ENCODE results near the gene RDX.

The RDX gene

DNA sequence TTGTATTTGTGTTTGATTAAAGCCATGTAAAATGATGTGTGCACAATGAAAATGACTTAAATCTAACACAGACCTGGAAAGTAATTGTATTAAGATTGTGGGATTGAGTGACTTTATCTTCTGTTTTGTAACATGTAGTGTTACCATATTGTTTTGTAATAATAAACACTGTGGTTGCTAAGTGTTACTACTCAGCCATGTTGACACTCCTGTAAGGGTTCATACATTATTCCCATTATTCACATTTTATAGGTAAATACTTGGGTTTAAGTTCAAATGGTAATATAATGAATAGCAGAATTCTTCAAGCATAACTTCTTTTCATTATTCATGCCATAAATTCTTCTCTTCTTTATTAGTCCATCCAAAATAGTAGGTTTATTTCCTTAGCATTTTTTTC, 134.2 kb downstream of the RDX start:
- TF ChIP-seq, protein P1, sequence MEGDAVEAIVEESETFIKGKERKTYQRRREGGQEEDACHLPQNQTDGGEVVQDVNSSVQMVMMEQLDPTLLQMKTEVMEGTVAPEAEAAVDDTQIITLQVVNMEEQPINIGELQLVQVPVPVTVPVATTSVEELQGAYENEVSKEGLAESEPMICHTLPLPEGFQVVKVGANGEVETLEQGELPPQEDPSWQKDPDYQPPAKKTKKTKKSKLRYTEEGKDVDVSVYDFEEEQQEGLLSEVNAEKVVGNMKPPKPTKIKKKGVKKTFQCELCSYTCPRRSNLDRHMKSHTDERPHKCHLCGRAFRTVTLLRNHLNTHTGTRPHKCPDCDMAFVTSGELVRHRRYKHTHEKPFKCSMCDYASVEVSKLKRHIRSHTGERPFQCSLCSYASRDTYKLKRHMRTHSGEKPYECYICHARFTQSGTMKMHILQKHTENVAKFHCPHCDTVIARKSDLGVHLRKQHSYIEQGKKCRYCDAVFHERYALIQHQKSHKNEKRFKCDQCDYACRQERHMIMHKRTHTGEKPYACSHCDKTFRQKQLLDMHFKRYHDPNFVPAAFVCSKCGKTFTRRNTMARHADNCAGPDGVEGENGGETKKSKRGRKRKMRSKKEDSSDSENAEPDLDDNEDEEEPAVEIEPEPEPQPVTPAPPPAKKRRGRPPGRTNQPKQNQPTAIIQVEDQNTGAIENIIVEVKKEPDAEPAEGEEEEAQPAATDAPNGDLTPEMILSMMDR (IDR thresholded peaks at IDR 0.05), result no peak

DNA sequence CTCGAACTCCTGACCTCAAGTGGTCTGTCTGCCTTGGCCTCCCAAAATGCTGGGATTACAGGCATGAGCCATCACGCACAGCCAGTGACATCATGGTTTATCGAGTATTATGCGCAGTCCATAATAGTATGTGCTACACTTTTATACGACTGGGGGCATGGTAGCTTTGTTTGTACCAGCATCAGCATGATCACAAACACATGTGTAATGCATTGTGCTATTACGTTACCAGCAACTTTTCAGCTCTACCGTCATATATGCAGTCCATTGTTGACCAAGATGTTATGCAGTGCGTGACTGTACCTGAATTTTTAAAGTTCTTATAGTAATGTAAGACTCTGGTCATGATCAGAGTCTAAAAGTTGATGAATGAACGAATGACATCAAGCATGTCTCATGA, 135.4 kb downstream of the RDX start:
- TF ChIP-seq, protein P1 (IDR thresholded peaks at IDR 0.05), result no peak

DNA sequence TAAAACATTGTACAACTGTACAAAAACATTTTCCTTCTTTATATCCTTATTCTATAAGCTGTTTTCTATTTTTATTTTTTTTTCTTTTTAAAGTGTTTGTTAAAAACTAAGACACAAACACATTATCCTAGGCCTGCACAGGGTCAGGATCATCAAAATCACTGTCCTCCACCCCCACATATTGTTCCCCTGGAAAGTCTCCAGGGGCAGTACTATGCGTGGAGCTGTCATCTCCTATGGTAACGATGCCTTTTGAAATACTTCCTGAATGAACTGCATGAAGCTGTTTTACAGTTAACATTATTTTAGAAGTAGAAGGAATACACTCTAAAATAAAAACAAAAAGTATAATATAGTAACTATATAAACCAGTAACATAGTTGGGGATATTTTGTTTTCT, 136.0 kb downstream of the RDX start:
- TF ChIP-seq, protein P1 (IDR thresholded peaks at IDR 0.05), result no peak

GRCh38 chr11:110160016-110160415, 136.4 kb downstream of the RDX start:
- TF ChIP-seq, protein P1 (IDR thresholded peaks at IDR 0.05), result no peak

- TF ChIP-seq, protein P1 (IDR thresholded peaks at IDR 0.05), result no peak
Measured at GRCh38 chr11:110159476-110159875, 136.9 kb downstream of the RDX start.

- TF ChIP-seq, protein P1 (IDR thresholded peaks at IDR 0.05), result no peak
Measured at GRCh38 chr11:110158317-110159200, 137.9 kb downstream of the RDX start.

GRCh38 chr11:110156503-110156902, 139.9 kb downstream of the RDX start:
- TF ChIP-seq, protein P1 (IDR thresholded peaks at IDR 0.05), result no peak

Data from LNCAP (cell line).